Measurements from ENCODE around the gene SERPINB2. TPM values are rescaled to one million over a fixed set of nuclear protein-coding genes. Genes with fewer than 3 reads are reported as not detected.
A peak's percentile ranks its signal among the peaks of the same experiment; 100 is the strongest.

The SERPINB2 gene
- total and polyA plus RNA-seq, 2 of the 13 experiments (the other 11 are each of a cell fraction or from before 2014, with no cell fraction given): 0.07 to 0.11 TPM

DNA sequence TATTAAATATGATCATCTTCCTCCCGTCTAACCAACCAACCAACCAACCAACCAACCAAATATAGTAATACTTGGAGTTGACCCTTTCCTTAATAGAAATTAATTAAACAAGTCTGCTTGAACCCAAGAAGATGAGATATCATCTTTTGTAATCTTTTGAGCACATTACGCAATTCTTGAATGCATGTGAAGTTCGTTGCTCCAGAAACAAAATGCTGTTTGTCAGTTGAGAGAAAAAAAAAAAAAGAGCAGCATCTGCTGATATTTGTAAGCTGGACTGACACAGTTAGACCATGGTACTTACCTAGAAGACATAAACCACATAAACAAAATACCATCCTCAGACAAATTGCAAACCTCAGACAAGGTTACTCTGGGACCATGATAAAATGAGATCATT is 9.2 kb upstream of the SERPINB2 start:
- ChIA-PET POLR2A (no interaction called here), CTCF (ENCODE audit: low intra/inter-chr PET ratio, low total read pairs) (no interaction called here)
- Histone ChIP-seq H3K4me3 (replicated peaks in 1 of 3; ENCODE audit: insufficient read depth in 1 of 3, low read depth in 2 of 3, low read length in 3 of 3) (no peak overlapping the region), H3K9me3 (ENCODE audit: low read length) (no peaks in the 10 kb centered on the region), H3K79me2 (ENCODE audit: insufficient read depth, low read length) (no peaks in the 10 kb centered on the region), H3K9ac (ENCODE audit: insufficient read depth, low read depth, low read length) (no peak overlapping the region), H4K20me1 (ENCODE audit: insufficient read depth, low read length) (no peaks in the 10 kb centered on the region), H3K27ac (ENCODE audit: extremely low read length, insufficient read depth, low read length) (no peak overlapping the region), H3K36me3 (replicated peaks in 1 of 2; ENCODE audit: control insufficient read depth in 1 of 2, insufficient read depth in 2 of 2, low read length in 2 of 2) (no peaks in the 10 kb centered on the region), H3K4me2 (ENCODE audit: low read depth, low read length) (no peak overlapping the region), H3K4me1 (ENCODE audit: insufficient read depth, low read length) (no peaks in the 10 kb centered on the region), H3K27me3 (ENCODE audit: control insufficient read depth in 1 of 2, insufficient read depth in 2 of 2, low read length in 2 of 2) (no peaks in the 10 kb centered on the region), H2AFZ (ENCODE audit: low read length) (no peak overlapping the region)
- DNase-seq (ENCODE audit: low spot score): no peak
- 4% methylated on average over 3 of the region's 3 CpGs for WGBS (ENCODE audit: low lambda C conversion rate)
- BruUV-seq (replicated peaks): no TSS peak
- no peak for TF ChIP-seq MATR3 (CRISPR knock-in tag; IDR thresholded peaks at IDR 0.05)
- peak; percentile 74 for TF ChIP-seq CEBPB (IDR thresholded peaks at IDR 0.05; ENCODE audit: borderline replicate concordance, low read depth, low read length)
- ATAC-seq: no peak
- intact Hi-C loops (cut with micrococcal nuclease; ENCODE audit: unreplicated experiment) (no loop called here), in situ Hi-C loops (cut with HindIII; ENCODE audit: extremely low pct_ligation_motif_present, low pct_unique_long_range_greater_than_20kb) (no loop called here)
- no peak for FAIRE-seq

DNA sequence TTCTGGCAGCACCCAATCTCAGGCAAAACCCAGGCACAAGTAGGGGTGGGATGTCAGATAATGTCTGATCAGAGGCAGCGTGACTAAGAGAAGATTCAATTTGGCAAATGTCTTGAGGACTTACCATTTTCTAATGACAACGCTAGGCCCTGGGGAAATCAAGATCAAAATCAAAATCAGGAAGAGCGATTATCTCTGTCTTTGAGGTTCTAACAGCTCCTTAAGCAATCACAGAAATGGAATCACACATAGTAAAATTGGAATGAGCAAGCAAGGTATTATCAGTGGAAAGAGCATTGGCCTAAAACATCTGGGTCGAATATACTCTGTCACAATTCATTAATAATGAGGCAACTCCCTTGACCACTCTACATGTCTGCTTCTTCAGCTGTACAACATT is 8.6 kb upstream of the SERPINB2 start:
- intact Hi-C loops (cut with micrococcal nuclease; ENCODE audit: unreplicated experiment) (no loop called here), in situ Hi-C loops (cut with HindIII; ENCODE audit: extremely low pct_ligation_motif_present, low pct_unique_long_range_greater_than_20kb) (no loop called here)
- Histone ChIP-seq H3K9me3 (ENCODE audit: low read length) (no peaks in the 10 kb centered on the region), H2AFZ (ENCODE audit: low read length) (no peak overlapping the region), H3K27me3 (ENCODE audit: control insufficient read depth in 1 of 2, insufficient read depth in 2 of 2, low read length in 2 of 2) (no peaks in the 10 kb centered on the region), H3K4me1 (ENCODE audit: insufficient read depth, low read length) (no peaks in the 10 kb centered on the region), H3K27ac (ENCODE audit: extremely low read length, insufficient read depth, low read length) (no peak overlapping the region), H3K79me2 (ENCODE audit: insufficient read depth, low read length) (no peaks in the 10 kb centered on the region), H4K20me1 (ENCODE audit: insufficient read depth, low read length) (no peaks in the 10 kb centered on the region), H3K36me3 (replicated peaks in 1 of 2; ENCODE audit: control insufficient read depth in 1 of 2, insufficient read depth in 2 of 2, low read length in 2 of 2) (no peaks in the 10 kb centered on the region), H3K9ac (ENCODE audit: insufficient read depth, low read depth, low read length) (no peak overlapping the region), H3K4me2 (ENCODE audit: low read depth, low read length) (no peak overlapping the region), H3K4me3 (replicated peaks in 1 of 3; ENCODE audit: insufficient read depth in 1 of 3, low read depth in 2 of 3, low read length in 3 of 3) (no peak overlapping the region)
- no peak for ATAC-seq
- TF ChIP-seq ZNF709 (CRISPR knock-in tag; IDR thresholded peaks at IDR 0.05) (no peak), CBX2 (IDR thresholded peaks at IDR 0.05; ENCODE audit: low read depth, low read length) (no peak), CBX2 (CRISPR knock-in tag; IDR thresholded peaks at IDR 0.05; ENCODE audit: low read depth) (no peak), TBP (CRISPR knock-in tag; IDR thresholded peaks at IDR 0.05) (no peak), ZZZ3 (CRISPR knock-in tag; IDR thresholded peaks at IDR 0.05; ENCODE audit: borderline replicate concordance) (no peak), SIN3A (IDR thresholded peaks at IDR 0.05; ENCODE audit: borderline replicate concordance, low read depth, low read length) (no peak), ZNF468 (CRISPR knock-in tag; IDR thresholded peaks at IDR 0.05) (no peak), POGZ (CRISPR knock-in tag; IDR thresholded peaks at IDR 0.05) (no peak), RFXAP (CRISPR knock-in tag; IDR thresholded peaks at IDR 0.05; ENCODE audit: borderline replicate concordance) (no peak), ZNF17 (CRISPR knock-in tag; IDR thresholded peaks at IDR 0.05) (no peak), ZNF12 (CRISPR knock-in tag; IDR thresholded peaks at IDR 0.05) (no peak), ZNF564 (CRISPR knock-in tag; IDR thresholded peaks at IDR 0.05) (no peak), NFE2L2 (IDR thresholded peaks at IDR 0.05; ENCODE audit: low read length) (no peak)
- TF ChIP-seq, protein P1, sequence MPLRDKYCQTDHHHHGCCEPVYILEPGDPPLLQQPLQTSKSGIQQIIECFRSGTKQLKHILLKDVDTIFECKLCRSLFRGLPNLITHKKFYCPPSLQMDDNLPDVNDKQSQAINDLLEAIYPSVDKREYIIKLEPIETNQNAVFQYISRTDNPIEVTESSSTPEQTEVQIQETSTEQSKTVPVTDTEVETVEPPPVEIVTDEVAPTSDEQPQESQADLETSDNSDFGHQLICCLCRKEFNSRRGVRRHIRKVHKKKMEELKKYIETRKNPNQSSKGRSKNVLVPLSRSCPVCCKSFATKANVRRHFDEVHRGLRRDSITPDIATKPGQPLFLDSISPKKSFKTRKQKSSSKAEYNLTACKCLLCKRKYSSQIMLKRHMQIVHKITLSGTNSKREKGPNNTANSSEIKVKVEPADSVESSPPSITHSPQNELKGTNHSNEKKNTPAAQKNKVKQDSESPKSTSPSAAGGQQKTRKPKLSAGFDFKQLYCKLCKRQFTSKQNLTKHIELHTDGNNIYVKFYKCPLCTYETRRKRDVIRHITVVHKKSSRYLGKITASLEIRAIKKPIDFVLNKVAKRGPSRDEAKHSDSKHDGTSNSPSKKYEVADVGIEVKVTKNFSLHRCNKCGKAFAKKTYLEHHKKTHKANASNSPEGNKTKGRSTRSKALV (CRISPR knock-in tag; IDR thresholded peaks at IDR 0.05): no peak
- TF ChIP-seq, protein P2, sequence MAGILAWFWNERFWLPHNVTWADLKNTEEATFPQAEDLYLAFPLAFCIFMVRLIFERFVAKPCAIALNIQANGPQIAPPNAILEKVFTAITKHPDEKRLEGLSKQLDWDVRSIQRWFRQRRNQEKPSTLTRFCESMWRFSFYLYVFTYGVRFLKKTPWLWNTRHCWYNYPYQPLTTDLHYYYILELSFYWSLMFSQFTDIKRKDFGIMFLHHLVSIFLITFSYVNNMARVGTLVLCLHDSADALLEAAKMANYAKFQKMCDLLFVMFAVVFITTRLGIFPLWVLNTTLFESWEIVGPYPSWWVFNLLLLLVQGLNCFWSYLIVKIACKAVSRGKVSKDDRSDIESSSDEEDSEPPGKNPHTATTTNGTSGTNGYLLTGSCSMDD (CRISPR knock-in tag; IDR thresholded peaks at IDR 0.05): no peak
- ChIA-PET CTCF (ENCODE audit: low intra/inter-chr PET ratio, low total read pairs) (no interaction called here), POLR2A (no interaction called here)
- no peak for DNase-seq (ENCODE audit: low spot score)
- 12% methylated on average over 4 of the region's 4 CpGs for WGBS (ENCODE audit: low lambda C conversion rate)
- no peak for FAIRE-seq
- BruUV-seq (replicated peaks): no TSS peak
